OCI-LY3 (cell line): ENCODE results near the gene CDK7.

ENCODE experiments used
- CTCF ChIP-seq: fragments of 200-600, 300-600 bp; sonication (generic); IDR thresholded peaks from 2 replicates; pipeline ENCODE4 v1.5.1; 2014; ENCODE audit warnings: antibody characterized with exemption, low read length, low read depth
- EZH2phosphoT487 ChIP-seq: fragments of 200-600 bp; shearing (Covaris generic); IDR thresholded peaks from 2 replicates; pipeline ENCODE4 v1.6.1; 2018; ENCODE audit warnings: antibody characterized with exemption, mixed run types, low read depth

GRCh38 chr5:69189162-69190086 lies 45.3 kb upstream of the CDK7 start, which contains the start of gene CENPH:
- no peak for TF ChIP-seq CTCF
- no peak for TF ChIP-seq EZH2phosphoT487
